Middle frontal gyrus (tissue), 1 donor: ENCODE measurements around the gene RPS28.

Experiments used
- DNase-seq: peaks from one replicate; pipeline ENCODE4 v3.0.0-alpha.2; 2015; ENCODE audit warnings: low spot score; ENCODE audit errors: extremely low spot score

RPS28 gene

GRCh38 chr19:8371011-8371804, 49.9 kb downstream of the RPS28 start:
- DNase-seq: no peak
